ENCODE data around the gene ATP2B1. TPM values are rescaled to one million over a fixed set of nuclear protein-coding genes. Genes with fewer than 3 reads are reported as not detected.

The ATP2B1 gene
- total and polyA plus RNA-seq, 2 donors (not counting 3 experiments of a cell fraction or from before 2014, with no cell fraction given) = 6.4 to 28.0 TPM

GRCh38 chr12:89684136-89684535 lies 24.5 kb downstream of the ATP2B1 start:
- no peaks in the 10 kb centered on the region for H3K4me1 ChIP-seq (ENCODE audit: control insufficient read depth, extremely low read depth, insufficient read depth, low read length)
- POLR2A ChIA-PET = no interaction called here

More at GRCh38 chr12:89684136-89684535, 24.5 kb downstream of the ATP2B1 start:
- no peaks in the 10 kb centered on the region for H4K20me1 ChIP-seq (replicated peaks; ENCODE audit: control insufficient read depth, extremely low read depth, insufficient read depth, low read length)
- no TSS peak for BruUV-seq (replicated peaks)
- H3K9ac ChIP-seq (replicated peaks; ENCODE audit: extremely low read depth, insufficient read depth, low read length) = no peak overlapping the region
- dilution Hi-C loops (cut with MboI; ENCODE audit: extremely low pct_ligation_motif_present, low sequenced_read_pairs) (no loop called here), intact Hi-C loops (cut with micrococcal nuclease) (no loop called here)
- no peaks in the 10 kb centered on the region for H3K9me3 ChIP-seq (replicated peaks; ENCODE audit: control insufficient read depth, insufficient read depth, low read length)
- H3K27me3 ChIP-seq (ENCODE audit: control insufficient read depth in 2 of 2, insufficient read depth in 2 of 2, low read length in 2 of 2) = no peaks in the 10 kb centered on the region
- no peak overlapping the region for H3K27ac ChIP-seq (ENCODE audit: insufficient read depth, low read depth, low read length)
- FAIRE-seq = no peak
- no peak overlapping the region for H3K4me3 ChIP-seq (replicated peaks in 1 of 3; ENCODE audit: insufficient read depth in 1 of 3, low read depth in 1 of 3, low read length in 3 of 3)
- H3K79me2 ChIP-seq (ENCODE audit: control insufficient read depth, insufficient read depth, low read length) = peaks cover 3% of the 10 kb centered on the region
- H3K4me2 ChIP-seq (ENCODE audit: insufficient read depth, low read length) = no peak overlapping the region
- no peaks in the 10 kb centered on the region for H3K36me3 ChIP-seq (ENCODE audit: control insufficient read depth in 2 of 2, extremely low read depth in 1 of 2, insufficient read depth in 2 of 2, low read length in 2 of 2)
- no peak overlapping the region for H2AFZ ChIP-seq (ENCODE audit: low read depth, low read length)
- CTCF ChIA-PET = no interaction called here
- no peak for DNase-seq (ENCODE audit: low read depth, low spot score)
- H3K9me1 ChIP-seq (replicated peaks; ENCODE audit: control insufficient read depth, extremely low read depth, insufficient read depth, low read length) = no peaks in the 10 kb centered on the region
- TF ChIP-seq POLR2AphosphoS5 (IDR thresholded peaks at IDR 0.05; ENCODE audit: insufficient read depth, low read depth, low read length) (no peak), JUN (IDR thresholded peaks at IDR 0.05; ENCODE audit: borderline replicate concordance, insufficient read depth, insufficient read length, low read depth) (no peak), FOS (IDR thresholded peaks at IDR 0.05; ENCODE audit: borderline replicate concordance, insufficient read depth, low read length) (no peak), POLR2A (IDR thresholded peaks at IDR 0.05; ENCODE audit: low read depth, low read length) (no peak), GATA2 (IDR thresholded peaks at IDR 0.05; ENCODE audit: insufficient read depth, insufficient read length, low read depth, low read length) (no peak), EZH2 (IDR thresholded peaks at IDR 0.05; ENCODE audit: borderline replicate concordance, low read depth, low read length, severe bottlenecking) (no peak), MYC (IDR thresholded peaks at IDR 0.05; ENCODE audit: low read depth, low read length) (no peak), CTCF (IDR thresholded peaks at IDR 0.05; ENCODE audit: extremely low read depth in 1 of 2, insufficient read depth in 1 of 2, low read depth in 1 of 2, low read length in 2 of 2) (no peak)
- TF ChIP-seq, protein P1, sequence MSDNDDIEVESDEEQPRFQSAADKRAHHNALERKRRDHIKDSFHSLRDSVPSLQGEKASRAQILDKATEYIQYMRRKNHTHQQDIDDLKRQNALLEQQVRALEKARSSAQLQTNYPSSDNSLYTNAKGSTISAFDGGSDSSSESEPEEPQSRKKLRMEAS (IDR thresholded peaks at IDR 0.05; ENCODE audit: insufficient read depth, insufficient read length) = no peak

Data from endothelial cell of umbilical vein (primary cell).